ENCODE data around the gene IFIT5. TPM values are rescaled to one million over a fixed set of nuclear protein-coding genes. Genes with fewer than 3 reads are reported as not detected.

The IFIT5 gene
- total RNA-seq, 2 experiments from 2014 or later, result 15.0 to 16.5 TPM

Other genes with a start within 250 kb of the IFIT5 start
- gene CH25H, start 207.3 kb upstream of the IFIT5 start, total RNA-seq, result under 1 TPM; 0.16 to 0.21 TPM
- 10 to 100 TPM; 20.7 to 22.5 TPM for gene LIPA, start 162.8 kb upstream of the IFIT5 start, total RNA-seq
- gene IFIT2, start 112.5 kb upstream of the IFIT5 start, total RNA-seq, result 10 to 100 TPM; 37.0 to 37.3 TPM
- 10 to 100 TPM; 28.6 to 28.7 TPM for gene IFIT3, start 86.6 kb upstream of the IFIT5 start, total RNA-seq
- not detected for gene IFIT1B, start 36.5 kb upstream of the IFIT5 start, total RNA-seq
- 1 to 10 TPM; 7.2 to 9.1 TPM for gene IFIT1, start 21.9 kb upstream of the IFIT5 start, total RNA-seq
- not detected for gene SLC16A12, start 121.0 kb downstream of the IFIT5 start, total RNA-seq
- gene PANK1, start 230.7 kb downstream of the IFIT5 start, total RNA-seq, result 1 to 10 TPM; 2.0 TPM

All from activated naive CD8-positive, alpha-beta T cell treated with anti-CD3 and anti-CD28 coated beads for 36 hours (primary cell).